ENCODE results near the gene ANKRD45.
"Not testable (repeated sequence)": the region's sequence is repeated elsewhere in the genome, so short reads cannot be mapped to it uniquely, and the experiment has no call there.

The ANKRD45 gene

GRCh38 chr1:173702736-173703135 lies 33.1 kb upstream of the ANKRD45 start:
- no peak overlapping the region for H3K27ac ChIP-seq
- TF ChIP-seq, protein P1, sequence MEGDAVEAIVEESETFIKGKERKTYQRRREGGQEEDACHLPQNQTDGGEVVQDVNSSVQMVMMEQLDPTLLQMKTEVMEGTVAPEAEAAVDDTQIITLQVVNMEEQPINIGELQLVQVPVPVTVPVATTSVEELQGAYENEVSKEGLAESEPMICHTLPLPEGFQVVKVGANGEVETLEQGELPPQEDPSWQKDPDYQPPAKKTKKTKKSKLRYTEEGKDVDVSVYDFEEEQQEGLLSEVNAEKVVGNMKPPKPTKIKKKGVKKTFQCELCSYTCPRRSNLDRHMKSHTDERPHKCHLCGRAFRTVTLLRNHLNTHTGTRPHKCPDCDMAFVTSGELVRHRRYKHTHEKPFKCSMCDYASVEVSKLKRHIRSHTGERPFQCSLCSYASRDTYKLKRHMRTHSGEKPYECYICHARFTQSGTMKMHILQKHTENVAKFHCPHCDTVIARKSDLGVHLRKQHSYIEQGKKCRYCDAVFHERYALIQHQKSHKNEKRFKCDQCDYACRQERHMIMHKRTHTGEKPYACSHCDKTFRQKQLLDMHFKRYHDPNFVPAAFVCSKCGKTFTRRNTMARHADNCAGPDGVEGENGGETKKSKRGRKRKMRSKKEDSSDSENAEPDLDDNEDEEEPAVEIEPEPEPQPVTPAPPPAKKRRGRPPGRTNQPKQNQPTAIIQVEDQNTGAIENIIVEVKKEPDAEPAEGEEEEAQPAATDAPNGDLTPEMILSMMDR (conservative IDR thresholded peaks at IDR 0.05), result no peak

- not testable (repeated sequence) for H3K27ac ChIP-seq
These were observed 31.6 kb upstream of the ANKRD45 start for GRCh38 chr1:173701299-173701698.

- TF ChIP-seq, protein P1 (conservative IDR thresholded peaks at IDR 0.05), result no peak
- no peak overlapping the region for H3K27ac ChIP-seq
These were observed 23.6 kb upstream of the ANKRD45 start for GRCh38 chr1:173693238-173693637.

DNA sequence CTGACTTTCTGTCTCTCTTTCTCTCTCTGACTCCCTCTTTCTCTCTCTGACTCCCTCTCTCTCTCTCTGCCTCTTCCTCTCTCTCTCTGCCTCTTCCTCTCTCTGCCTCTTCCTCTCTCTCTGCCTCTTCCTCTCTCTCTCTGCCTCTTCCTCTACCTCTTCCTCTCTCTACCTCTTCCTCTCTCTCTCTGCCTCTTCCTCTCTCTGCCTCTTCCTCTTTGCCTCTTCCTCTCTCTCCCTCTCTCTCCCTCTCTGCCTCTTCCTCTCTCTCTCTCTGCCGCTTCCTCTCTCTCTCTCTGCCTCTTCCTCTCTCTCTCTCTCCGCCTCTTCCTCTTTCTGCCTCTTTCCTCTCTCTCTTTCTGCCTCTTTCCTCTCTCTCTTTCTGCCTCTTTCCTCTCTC lies 18.6 kb upstream of the ANKRD45 start:
- TF ChIP-seq, protein P1 (conservative IDR thresholded peaks at IDR 0.05), result no peak
- H3K27ac ChIP-seq, result no peak overlapping the region

GRCh38 chr1:173685121-173685520 lies 15.5 kb upstream of the ANKRD45 start:
- not testable (repeated sequence) for H3K27ac ChIP-seq

DNA sequence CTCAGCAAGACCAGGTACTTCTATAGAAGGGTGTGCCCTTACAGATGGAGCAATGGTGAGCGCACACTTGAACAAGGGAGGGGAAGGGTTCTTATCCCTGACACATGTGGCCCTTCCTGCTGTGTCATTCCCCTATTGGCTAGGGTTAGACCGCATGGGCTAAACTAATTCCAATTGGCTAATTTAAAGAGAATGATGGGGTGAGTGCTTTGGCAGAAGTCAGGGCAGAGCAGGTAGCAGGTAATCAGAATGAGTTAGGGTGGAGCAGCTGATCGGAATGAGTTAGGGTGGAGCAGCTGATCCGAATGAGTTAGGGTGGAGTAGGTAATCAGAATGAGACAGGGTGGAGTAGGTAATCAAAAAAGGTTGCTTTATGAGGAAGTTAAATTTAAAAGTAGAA lies 14.2 kb upstream of the ANKRD45 start:
- H3K27ac ChIP-seq, result not testable (repeated sequence)

- no peak overlapping the region for H3K27ac ChIP-seq
- TF ChIP-seq, protein P1 (conservative IDR thresholded peaks at IDR 0.05), result no peak
These were observed 12.5 kb upstream of the ANKRD45 start for GRCh38 chr1:173682184-173682583.

GRCh38 chr1:173680152-173680551 lies 10.5 kb upstream of the ANKRD45 start:
- H3K27ac ChIP-seq, result not testable (repeated sequence)

GRCh38 chr1:173674496-173674895 lies 4.8 kb upstream of the ANKRD45 start:
- H3K27ac ChIP-seq, result not testable (repeated sequence)

DNA sequence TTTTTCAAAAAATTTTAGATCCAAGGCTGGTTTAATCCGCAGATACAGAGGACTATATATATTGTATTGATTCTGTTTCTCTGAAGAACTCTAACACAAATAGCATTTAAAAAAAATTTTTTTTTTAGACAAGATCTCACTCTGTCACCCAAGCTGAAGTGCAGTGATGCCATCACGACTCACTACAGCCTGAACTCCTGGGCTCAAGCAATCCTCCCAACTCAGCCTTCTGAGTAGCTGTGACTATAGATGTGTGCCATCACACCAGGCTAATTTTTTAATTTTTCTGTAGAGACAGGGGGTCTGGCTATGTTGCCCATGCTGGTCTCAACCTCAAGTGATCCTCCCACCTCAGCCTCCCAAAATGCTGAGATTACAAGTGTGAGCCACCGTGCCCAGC lies 3.0 kb downstream of the ANKRD45 start:
- no peak overlapping the region for H3K27ac ChIP-seq
- TF ChIP-seq, protein P1 (conservative IDR thresholded peaks at IDR 0.05), result no peak

- TF ChIP-seq, protein P1 (conservative IDR thresholded peaks at IDR 0.05), result no peak
- H3K27ac ChIP-seq, result no peak overlapping the region
These were observed 6.5 kb downstream of the ANKRD45 start for GRCh38 chr1:173663159-173663558.

All from VCaP (cell line).